IMR-90 (cell line): ENCODE results near the gene RBM28. TPM values are rescaled to one million over a fixed set of nuclear protein-coding genes. Genes with fewer than 3 reads are reported as not detected.

Experiments
- ATAC-seq: fragments of 200-7000 bp; cut with Tn5 transposase; 2 replicates; pipeline ENCODE4 v1.9.1; 2020; ENCODE audit warnings: low read depth, mild to moderate bottlenecking, moderate library complexity
- BruUV-seq: library from RNA; stranded (reverse); fragments of 400-500 nt; replicated peaks from 2 replicates; lab custom pipeline; 2021; lab: Mats Ljungman, UMichigan
- CTCF ChIA-PET: fragments of 300-600 bp; formaldehyde crosslinking; extraction: SDS; loops from one replicate; lab custom pipeline; 2021; ENCODE audit warnings: antibody characterized with exemption; lab: Yijun Ruan, JAX
- POLR2A ChIA-PET: fragments of 300-600 bp; sonication (Branson Sonifier 250); formaldehyde crosslinking; loops from one replicate; lab custom pipeline; 2022; ENCODE audit warnings: antibody characterized with exemption; ENCODE audit not compliant: unreplicated experiment; lab: Charles Lee
- DNase-seq: peaks from one replicate; pipeline ENCODE4 v3.0.0; 2013
- H2AFZ ChIP-seq: replicated peaks from 2 replicates; pipeline ENCODE3; 2013; ENCODE audit warnings: low read length, mild to moderate bottlenecking; ENCODE audit not compliant: poor library complexity
- H2AK5ac ChIP-seq: 2 replicates; pipeline ENCODE4 v1.6.1; 2013; ENCODE audit warnings: low read depth, low read length, inconsistent platforms
- H2AK9ac ChIP-seq: replicated peaks from 2 replicates; pipeline ENCODE3; 2013; ENCODE audit warnings: mild to moderate bottlenecking, low read depth, low read length, moderate library complexity; ENCODE audit not compliant: poor library complexity
- H2BK120ac ChIP-seq: 2 replicates; pipeline ENCODE4 v1.6.1; 2013; ENCODE audit warnings: low read depth, low read length, inconsistent platforms
- H2BK15ac ChIP-seq: 3 replicates; pipeline ENCODE4 v1.6.1; 2013; ENCODE audit warnings: low read depth, low read length, inconsistent platforms
- H2BK20ac ChIP-seq: 2 replicates; pipeline ENCODE4 v1.6.1; 2013; ENCODE audit warnings: low read depth, mild to moderate bottlenecking, inconsistent platforms, low read length, moderate library complexity
- H2BK5ac ChIP-seq: 2 replicates; pipeline ENCODE4 v1.6.1; 2013; ENCODE audit warnings: mild to moderate bottlenecking, low read depth, low read length, inconsistent platforms; ENCODE audit not compliant: poor library complexity, severe bottlenecking
- H3K14ac ChIP-seq: replicated peaks from 2 replicates; pipeline ENCODE4 v1.6.1; 2013; ENCODE audit warnings: low read depth, low read length, inconsistent platforms
- H3K18ac ChIP-seq: 2 replicates; pipeline ENCODE4 v1.6.1; 2013; ENCODE audit warnings: low read depth, low read length, control low read depth
- H3K23ac ChIP-seq: 2 replicates; pipeline ENCODE4 v1.6.1; 2013; ENCODE audit warnings: low read depth, low read length, inconsistent platforms
- H3K27ac ChIP-seq: 2 replicates; pipeline ENCODE4 v1.5.1; 2013; ENCODE audit warnings: mild to moderate bottlenecking, control low read depth, low read length; ENCODE audit not compliant: insufficient read depth
- H3K27me3 ChIP-seq: 2 replicates; pipeline ENCODE4 v1.6.1; 2013; ENCODE audit warnings: low read length; ENCODE audit not compliant: control insufficient read depth, insufficient read depth
- H3K36me3 ChIP-seq: 2 replicates; pipeline ENCODE4 v1.6.1; 2013; ENCODE audit warnings: low read length, mixed read lengths; ENCODE audit not compliant: control insufficient read depth, insufficient read depth
- H3K4ac ChIP-seq: 2 replicates; pipeline ENCODE4 v1.6.1; 2013; ENCODE audit warnings: low read depth, low read length, inconsistent platforms
- H3K4me1 ChIP-seq: 2 replicates; pipeline ENCODE4 v1.6.1; 2013; ENCODE audit warnings: low read length, mixed read lengths; ENCODE audit not compliant: control insufficient read depth, insufficient read depth
- H3K4me2 ChIP-seq: 2 replicates; pipeline ENCODE4 v1.6.1; 2013; ENCODE audit warnings: low read depth, mild to moderate bottlenecking, control low read depth, low read length, moderate library complexity
- H3K4me3 ChIP-seq: 2 replicates; pipeline ENCODE4 v1.5.1; 2013; ENCODE audit warnings: low read depth, mild to moderate bottlenecking, control low read depth, low read length, moderate library complexity; ENCODE audit not compliant: insufficient read depth
- H3K56ac ChIP-seq: 2 replicates; pipeline ENCODE4 v1.6.1; 2013; ENCODE audit warnings: low read length, inconsistent platforms; ENCODE audit not compliant: insufficient read depth; ENCODE audit errors: extremely low read depth
- H3K79me1 ChIP-seq, 2 experiments: 2 replicates each; pipeline ENCODE4 v1.6.1; 2013; ENCODE audit warnings: low read length in 2 of 2, inconsistent platforms in 1 of 2, low read depth in 1 of 2
- H3K9ac ChIP-seq: 2 replicates; pipeline ENCODE4 v1.6.1; 2013; ENCODE audit warnings: low read depth, low read length, control low read depth
- H3K9me1 ChIP-seq: 2 replicates; pipeline ENCODE4 v1.6.1; 2013; ENCODE audit warnings: low read length, inconsistent platforms; ENCODE audit not compliant: insufficient read depth
- H3K9me3 ChIP-seq: 2 replicates; pipeline ENCODE4 v1.6.1; 2013; ENCODE audit warnings: low read length; ENCODE audit not compliant: control insufficient read depth, insufficient read depth
- H4K20me1 ChIP-seq: 2 replicates; pipeline ENCODE4 v1.6.1; 2013; ENCODE audit warnings: low read length, inconsistent platforms; ENCODE audit not compliant: insufficient read depth
- H4K5ac ChIP-seq: 2 replicates; pipeline ENCODE4 v1.6.1; 2013; ENCODE audit warnings: mild to moderate bottlenecking, low read depth, low read length, control low read depth
- H4K8ac ChIP-seq, 2 experiments: 2 replicates each; pipeline ENCODE4 v1.6.1; 2013; ENCODE audit warnings: low read depth in 2 of 2, low read length in 2 of 2, control low read depth in 1 of 2, inconsistent platforms in 1 of 2
- H4K91ac ChIP-seq: 2 replicates; pipeline ENCODE4 v1.6.1; 2013; ENCODE audit warnings: low read depth, low read length, inconsistent platforms; ENCODE audit not compliant: insufficient read depth
- NFE2L2 ChIP-seq: fragments of 150-350 bp; IDR thresholded peaks from 2 replicates; pipeline ENCODE4 v1.6.1; 2016; ENCODE audit warnings: low read depth, mild to moderate bottlenecking, low read length
- SMC3 ChIP-seq: fragments of 150-350 bp; IDR thresholded peaks from 2 replicates; pipeline ENCODE4 v1.6.1; 2016; ENCODE audit warnings: low read depth, mild to moderate bottlenecking, antibody characterized with exemption, low read length, moderate library complexity
- USF2 ChIP-seq: fragments of 150-350 bp; IDR thresholded peaks from 2 replicates; pipeline ENCODE4 v1.6.1; 2017; ENCODE audit warnings: mild to moderate bottlenecking, antibody characterized with exemption, low read length, low read depth
- WGBS, 2 experiments: methylation state at CpG; one replicate each; pipeline versions ENCODE4 v1.1.5 to v1.1.7; 2013; ENCODE audit warnings: missing lambda C conversion rate in 2 of 2; ENCODE audit not compliant: insufficient read length in 1 of 2; ENCODE audit errors: extremely low coverage in 2 of 2; 5-methylcytosine and 5-hydroxymethylcytosine counted together
- dilution Hi-C: fragments of 300-500 bp; cut with HindIII; formaldehyde crosslinking; loops from one replicate; pipeline ENCODE4 v1.14.3; 2018; ENCODE audit warnings: low sequenced_read_pairs; ENCODE audit not compliant: unreplicated experiment
- in situ Hi-C: fragments of 300-500 bp; cut with MboI; formaldehyde crosslinking; loops from 3 replicates; pipeline ENCODE4 v1.14.3; 2019; ENCODE audit warnings: low sequenced_read_pairs, inconsistent platforms, mixed read lengths
- intact Hi-C: fragments of 100-400 bp; cut with micrococcal nuclease; formaldehyde crosslinking; loops from 2 replicates; pipeline ENCODE4 v1.10.0; 2022
- polyA plus RNA-seq, 3 experiments: library from polyadenylated mRNA; depleted of rRNA; stranded (reverse); fragments of >200 nt; gene quantifications; 2 replicates each; pipeline ENCODE4 v1.2.3, GENCODE V29; 2012; ENCODE audit warnings: low replicate concordance in 1 of 3
- total RNA-seq: library from RNA; depleted of rRNA; stranded (reverse); fragments of >200 nt; gene quantifications from 2 replicates; pipeline ENCODE4 v1.2.3, GENCODE V29; 2012

The RBM28 gene
- total and polyA plus RNA-seq, 2 of the 4 experiments (the other 2 are of a cell fraction): 12.4 to 20.4 TPM

GRCh38 chr7:128318691-128319090 is 25.0 kb downstream of the RBM28 start:
- no peaks in the 10 kb centered on the region; the same call in 1 of the 2 replicates for H3K4me1 ChIP-seq
- H3K4me3 ChIP-seq: no peak overlapping the region
- no peak overlapping the region for H2BK15ac ChIP-seq
- H4K91ac ChIP-seq: no peak overlapping the region
- no peaks in the 10 kb centered on the region for H3K27me3 ChIP-seq
- H3K9me1 ChIP-seq: no peaks in the 10 kb centered on the region; the same call in 1 of the 2 replicates
- ChIA-PET POLR2A (no interaction called here), CTCF (interaction anchor here (0.6 kb wide), 1 partner anchor 88 kb away, joined by 3 read pairs; no protein-coding TSS in a partner anchor)
- no peak overlapping the region for H3K4me2 ChIP-seq
- H2BK5ac ChIP-seq: no peak overlapping the region
- ATAC-seq (no peak), DNase-seq (no peak)
- no peak overlapping the region for H4K8ac ChIP-seq
- WGBS, 2 experiments: no CpG with 5 or more reads among the region's 5 CpGs
- no peak overlapping the region for H2AK5ac ChIP-seq
- H3K36me3 ChIP-seq: peaks cover 42% of the 10 kb centered on the region
- no peak overlapping the region for H2AK9ac ChIP-seq
- intact Hi-C loops: no loop called here
- H3K9ac ChIP-seq: no peak overlapping the region
- H3K14ac ChIP-seq: no peak overlapping the region
- no peak overlapping the region for H2BK20ac ChIP-seq
- no peak overlapping the region for H2AFZ ChIP-seq
- dilution Hi-C loops: no loop called here
- no peak overlapping the region for H3K23ac ChIP-seq
- H3K27ac ChIP-seq: no peak overlapping the region
- TF ChIP-seq SMC3 (no peak), USF2 (no peak), NFE2L2 (no peak)
- no peak overlapping the region for H2BK120ac ChIP-seq
- H3K4ac ChIP-seq: no peak overlapping the region
- no peak overlapping the region for H3K18ac ChIP-seq
- H3K79me1 ChIP-seq: no peaks in the 10 kb centered on the region
- H3K9me3 ChIP-seq: no peaks in the 10 kb centered on the region
- no peak overlapping the region for H3K56ac ChIP-seq
- H4K5ac ChIP-seq: no peak overlapping the region
- in situ Hi-C loops: no loop called here
- no peaks in the 10 kb centered on the region for H4K20me1 ChIP-seq
- BruUV-seq: no TSS peak
